H9 (cell line): Measurements from ENCODE around the gene PLCB1. TPM values are rescaled to one million over a fixed set of nuclear protein-coding genes. Genes with fewer than 3 reads are reported as not detected.

Source experiments
- DNase-seq: peaks from one replicate; pipeline ENCODE4 v3.0.0-alpha.2; 2017
- H2AFZ ChIP-seq: one replicate; pipeline ENCODE4 v1.6.1; 2013; ENCODE audit warnings: mild to moderate bottlenecking, low read length, control low read depth, moderate library complexity
- H2AK5ac ChIP-seq: 2 replicates; pipeline ENCODE4 v1.6.1; 2013; ENCODE audit warnings: low read length, control low read depth, mixed read lengths; ENCODE audit not compliant: insufficient read length
- H2BK120ac ChIP-seq: one replicate; pipeline ENCODE4 v1.6.1; 2013; ENCODE audit warnings: low read depth, mild to moderate bottlenecking, low read length, control low read depth, inconsistent platforms; ENCODE audit not compliant: poor library complexity, severe bottlenecking
- H2BK12ac ChIP-seq: 2 replicates; pipeline ENCODE4 v1.6.1; 2013; ENCODE audit warnings: low read length, control low read depth, mixed read lengths, low read depth; ENCODE audit not compliant: insufficient read length
- H2BK15ac ChIP-seq: 2 replicates; pipeline ENCODE4 v1.6.1; 2013; ENCODE audit warnings: low read depth, low read length, control low read depth
- H2BK20ac ChIP-seq: one replicate; pipeline ENCODE4 v1.6.1; 2013; ENCODE audit warnings: low read depth, mild to moderate bottlenecking, low read length, control low read depth, inconsistent platforms; ENCODE audit not compliant: poor library complexity, severe bottlenecking
- H2BK5ac ChIP-seq: 2 replicates; pipeline ENCODE4 v1.6.1; 2013; ENCODE audit warnings: low read length, control low read depth, mixed read lengths; ENCODE audit not compliant: insufficient read length
- H3K14ac ChIP-seq: 2 replicates; pipeline ENCODE4 v1.6.1; 2013; ENCODE audit warnings: low read length, control low read depth; ENCODE audit not compliant: insufficient read depth
- H3K18ac ChIP-seq: 2 replicates; pipeline ENCODE4 v1.6.1; 2013; ENCODE audit warnings: low read depth, mild to moderate bottlenecking, mixed read lengths, low read length, control low read depth; ENCODE audit not compliant: insufficient read length
- H3K23ac ChIP-seq: 2 replicates; pipeline ENCODE4 v1.6.1; 2013; ENCODE audit warnings: low read length, control low read depth, mixed read lengths, low read depth; ENCODE audit not compliant: insufficient read length
- H3K23me2 ChIP-seq: 2 replicates; pipeline ENCODE4 v1.6.1; 2013; ENCODE audit warnings: low read depth, mild to moderate bottlenecking, mixed read lengths, low read length, control low read depth; ENCODE audit not compliant: insufficient read length, poor library complexity, severe bottlenecking
- H3K27ac ChIP-seq: 2 replicates; pipeline ENCODE4 v1.5.1; 2013; ENCODE audit warnings: low read length, control low read depth, mixed read lengths, low read depth; ENCODE audit not compliant: insufficient read length
- H3K27me3 ChIP-seq: 2 replicates; pipeline ENCODE4 v1.6.1; 2013; ENCODE audit warnings: low read length, control low read depth, inconsistent platforms; ENCODE audit not compliant: insufficient read depth
- H3K4ac ChIP-seq: 2 replicates; pipeline ENCODE4 v1.6.1; 2013; ENCODE audit warnings: low read depth, mild to moderate bottlenecking, control low read depth, inconsistent platforms, low read length, moderate library complexity
- H3K4me1 ChIP-seq: 2 replicates; pipeline ENCODE4 v1.6.1; 2013; ENCODE audit warnings: low read length, control low read depth, inconsistent platforms; ENCODE audit not compliant: insufficient read depth
- H3K4me2 ChIP-seq: 2 replicates; pipeline ENCODE4 v1.6.1; 2013; ENCODE audit warnings: low read length, control low read depth, mixed read lengths; ENCODE audit not compliant: insufficient read length, insufficient read depth
- H3K56ac ChIP-seq: 2 replicates; pipeline ENCODE4 v1.6.1; 2013; ENCODE audit warnings: low read depth, mild to moderate bottlenecking, mixed read lengths, low read length, control low read depth; ENCODE audit not compliant: insufficient read length
- H3K79me1 ChIP-seq: 2 replicates; pipeline ENCODE4 v1.6.1; 2013; ENCODE audit warnings: low read depth, mild to moderate bottlenecking, moderate library complexity, low read length, control low read depth, inconsistent platforms; ENCODE audit not compliant: insufficient read depth, poor library complexity, severe bottlenecking
- H3K79me2 ChIP-seq: 2 replicates; pipeline ENCODE4 v1.6.1; 2013; ENCODE audit warnings: low read length, control low read depth, inconsistent platforms; ENCODE audit not compliant: insufficient read depth
- H3K9ac ChIP-seq: 2 replicates; pipeline ENCODE4 v1.6.1; 2013; ENCODE audit warnings: low read length, control low read depth, mixed read lengths; ENCODE audit not compliant: insufficient read length; ENCODE audit errors: extremely low read depth
- H3K9me3 ChIP-seq: one replicate; pipeline ENCODE4 v1.6.1; 2013; ENCODE audit warnings: low read depth, low read length, inconsistent platforms; ENCODE audit not compliant: control insufficient read depth
- H3T11ph ChIP-seq: one replicate; pipeline ENCODE4 v1.6.1; 2013; ENCODE audit warnings: mild to moderate bottlenecking, low read length, control low read depth, inconsistent platforms
- H4K20me1 ChIP-seq: one replicate; pipeline ENCODE4 v1.6.1; 2013; ENCODE audit not compliant: control insufficient read depth, insufficient read length, insufficient read depth
- H4K5ac ChIP-seq: 2 replicates; pipeline ENCODE4 v1.6.1; 2013; ENCODE audit warnings: low read depth, mild to moderate bottlenecking, mixed read lengths, low read length, control low read depth; ENCODE audit not compliant: insufficient read length
- H4K8ac ChIP-seq: replicated peaks from 2 replicates; pipeline ENCODE4 v1.6.1; 2013; ENCODE audit warnings: low read length, control low read depth, mixed read lengths, low read depth; ENCODE audit not compliant: insufficient read length
- H4K91ac ChIP-seq: 2 replicates; pipeline ENCODE4 v1.6.1; 2013; ENCODE audit warnings: low read depth, mild to moderate bottlenecking, moderate library complexity, mixed read lengths, low read length, control low read depth; ENCODE audit not compliant: insufficient read length
- H3K27ac Mint-ChIP-seq, 3 experiments: 2 replicates in 2 of 3; 3 replicates in 1 of 3; pipeline ENCODE4 v1.8.0; 2020 to 2021; ENCODE audit warnings: mixed read lengths in 3 of 3, mild to moderate bottlenecking in 1 of 3, moderate library complexity in 1 of 3
- H3K27me3 Mint-ChIP-seq: 2 replicates; pipeline ENCODE4 v1.8.0; 2021; ENCODE audit warnings: low read depth, mild to moderate bottlenecking, moderate library complexity, mixed read lengths
- H3K36me3 Mint-ChIP-seq, 3 experiments: 2 replicates in 2 of 3; 3 replicates in 1 of 3; pipeline ENCODE4 v1.8.0; 2020 to 2021; ENCODE audit warnings: low read depth in 3 of 3, mixed read lengths in 3 of 3; ENCODE audit not compliant: insufficient read depth in 1 of 3
- H3K4me1 Mint-ChIP-seq, 2 experiments: 2 replicates each; pipeline ENCODE4 v1.8.0; 2020; ENCODE audit warnings: mixed read lengths in 2 of 2
- H3K4me3 Mint-ChIP-seq, 2 experiments: 2 replicates in 1 of 2; 3 replicates in 1 of 2; pipeline ENCODE4 v1.8.0; 2020 to 2021; ENCODE audit warnings: mild to moderate bottlenecking in 2 of 2, mixed read lengths in 2 of 2, moderate library complexity in 1 of 2
- H3K9me3 Mint-ChIP-seq, 2 experiments: 2 replicates in 1 of 2; 3 replicates in 1 of 2; pipeline ENCODE4 v1.8.0; 2020; ENCODE audit warnings: mild to moderate bottlenecking in 2 of 2, mixed read lengths in 2 of 2, moderate library complexity in 1 of 2
- CTCF ChIP-seq: fragments of 200-600 bp; sonication (generic); conservative IDR thresholded peaks from 3 replicates; pipeline ENCODE4 v1.8.0; 2021; ENCODE audit warnings: antibody characterized with exemption, mild to moderate bottlenecking
- total RNA-seq: library from RNA; stranded (reverse); gene quantifications from 2 replicates; pipeline ENCODE4 v1.2.1, GENCODE V29; 2021

Gene PLCB1
- total RNA-seq, 1 experiment from 2014 or later = 11.5 TPM

GRCh38 chr20:8461186-8461585 is 329.1 kb downstream of the PLCB1 start:
- Histone ChIP-seq H3K79me2 (no peaks in the 10 kb centered on the region), H3K4me1 (no peaks in the 10 kb centered on the region), H3K4me2 (no peak overlapping the region), H3K27me3 (no peaks in the 10 kb centered on the region), H3K14ac (no peak overlapping the region), H2BK15ac (no peak overlapping the region), H2BK120ac (no peak overlapping the region), H4K20me1 (no peaks in the 10 kb centered on the region), H4K91ac (no peak overlapping the region), H4K8ac (no peak overlapping the region), H3K4ac (no peak overlapping the region), H2BK12ac (no peak overlapping the region), H3K23me2 (no peaks in the 10 kb centered on the region), H3K56ac (no peak overlapping the region), H3K79me1 (no peaks in the 10 kb centered on the region), H2AK5ac (no peak overlapping the region), H3K27ac (no peak overlapping the region), H3K18ac (no peak overlapping the region), H4K5ac (no peak overlapping the region), H2BK5ac (no peak overlapping the region), H3K9me3 (no peaks in the 10 kb centered on the region), H2BK20ac (no peak overlapping the region), H3T11ph (no peak overlapping the region), H3K9ac (no peak overlapping the region), H3K23ac (no peak overlapping the region), H2AFZ (no peak overlapping the region)
- Mint-ChIP-seq H3K36me3 (peaks cover 0 to 12% (median 2%) of the 10 kb centered on the region in 3 experiments; a peak in 6 of 7 replicates), H3K4me1 (no peaks in the 10 kb centered on the region), H3K4me3 (no peak overlapping the region), H3K27ac (no peak overlapping the region), H3K9me3 (peaks cover 5 to 15% of the 10 kb centered on the region in 2 experiments; a peak in 4 of 5 replicates), H3K27me3 (no peaks in the 10 kb centered on the region)
- no peak for TF ChIP-seq CTCF
- no peak for DNase-seq
